HG02610 (cell line): Measurements from ENCODE around the gene NEGR1.

Experiments used
- ATAC-seq: cut with Tn5 transposase; IDR thresholded peaks from one replicate; pipeline ENCODE4 v1.9.1; 2021; ENCODE audit warnings: mild to moderate bottlenecking, moderate library complexity; ENCODE audit not compliant: unreplicated experiment

The NEGR1 gene

GRCh38 chr1:71424536-71424935 lies 857.8 kb downstream of the NEGR1 start:
- no peak for ATAC-seq

GRCh38 chr1:71422221-71422620 lies 860.1 kb downstream of the NEGR1 start:
- no peak for ATAC-seq

- ATAC-seq = no peak
Observed at GRCh38 chr1:71417421-71417820, 864.9 kb downstream of the NEGR1 start.

GRCh38 chr1:71414179-71414578 lies 868.2 kb downstream of the NEGR1 start:
- ATAC-seq = no peak

GRCh38 chr1:71413441-71414175 lies 868.7 kb downstream of the NEGR1 start:
- no peak for ATAC-seq

GRCh38 chr1:71400050-71400449 lies 882.3 kb downstream of the NEGR1 start:
- no peak for ATAC-seq

- ATAC-seq = no peak
Observed at GRCh38 chr1:71399594-71399993, 882.7 kb downstream of the NEGR1 start.

- no peak for ATAC-seq
Observed at GRCh38 chr1:71393301-71393700, 889.0 kb downstream of the NEGR1 start.

- ATAC-seq = no peak
Observed at GRCh38 chr1:71390518-71390917, 891.8 kb downstream of the NEGR1 start.

GRCh38 chr1:71377886-71378285 lies 904.5 kb downstream of the NEGR1 start:
- ATAC-seq = no peak

GRCh38 chr1:71372496-71372895 lies 909.8 kb downstream of the NEGR1 start:
- ATAC-seq = no peak

- ATAC-seq = no peak
Observed at GRCh38 chr1:71371581-71371980, 910.8 kb downstream of the NEGR1 start.

GRCh38 chr1:71364236-71364635 lies 918.1 kb downstream of the NEGR1 start:
- ATAC-seq = no peak

GRCh38 chr1:71362691-71363090 lies 919.6 kb downstream of the NEGR1 start:
- no peak for ATAC-seq

GRCh38 chr1:71362076-71362475 lies 920.3 kb downstream of the NEGR1 start:
- ATAC-seq = no peak

GRCh38 chr1:71357708-71358107 lies 924.6 kb downstream of the NEGR1 start:
- ATAC-seq = no peak

- no peak for ATAC-seq
Observed at GRCh38 chr1:71351438-71351837, 930.9 kb downstream of the NEGR1 start.

GRCh38 chr1:71350805-71351204 lies 931.5 kb downstream of the NEGR1 start:
- ATAC-seq = no peak

- no peak for ATAC-seq
Observed at GRCh38 chr1:71350330-71350729, 932.0 kb downstream of the NEGR1 start.
